OCI-LY7 (cell line): ENCODE measurements around the gene GATA3. TPM values are rescaled to one million over a fixed set of nuclear protein-coding genes. Genes with fewer than 3 reads are reported as not detected.

ENCODE experiments used
- BruUV-seq: library from RNA; stranded (reverse); fragments of 400-500 nt; replicated peaks from 2 replicates; lab custom pipeline; 2021; lab: Mats Ljungman, UMichigan
- CTCF ChIA-PET: fragments of 300-600 bp; sonication (Branson Sonifier 250); formaldehyde crosslinking; loops from one replicate; lab custom pipeline; 2022; ENCODE audit warnings: antibody characterized with exemption; ENCODE audit not compliant: unreplicated experiment; lab: Charles Lee
- POLR2A ChIA-PET: fragments of 300-600 bp; sonication (Branson Sonifier 250); formaldehyde crosslinking; loops from one replicate; lab custom pipeline; 2022; ENCODE audit warnings: antibody characterized with exemption; lab: Charles Lee
- DNase-seq: peaks from one replicate; pipeline ENCODE4 v3.0.0-alpha.2; 2015; ENCODE audit warnings: low spot score
- H2AFZ ChIP-seq: fragments of 200-600 bp; sonication (generic), shearing (Covaris generic); 2 replicates; pipeline ENCODE4 v1.6.1; 2014; ENCODE audit warnings: mild to moderate bottlenecking, antibody characterized with exemption, low read length, moderate library complexity
- H3K27ac ChIP-seq: fragments of 200-600 bp; sonication (generic); 2 replicates; pipeline ENCODE4 v1.5.1; 2014; ENCODE audit warnings: mixed run types, low read depth, mild to moderate bottlenecking, moderate library complexity, low read length, inconsistent platforms; ENCODE audit not compliant: poor library complexity, severe bottlenecking
- H3K36me3 ChIP-seq: fragments of 200-600 bp; sonication (generic); 2 replicates; pipeline ENCODE4 v1.6.1; 2014; ENCODE audit warnings: mild to moderate bottlenecking, antibody characterized with exemption, low read length, moderate library complexity, mixed read lengths; ENCODE audit not compliant: insufficient read depth
- H3K4me1 ChIP-seq: fragments of 200-600 bp; sonication (generic); 2 replicates; pipeline ENCODE4 v1.5.1; 2014; ENCODE audit warnings: mild to moderate bottlenecking, low read length; ENCODE audit not compliant: insufficient read depth, poor library complexity, severe bottlenecking
- H3K4me2 ChIP-seq: fragments of 200-600 bp; sonication (generic); 2 replicates; pipeline ENCODE4 v1.6.1; 2014; ENCODE audit warnings: mild to moderate bottlenecking, low read length
- H3K4me3 ChIP-seq: fragments of 200-600 bp; sonication (generic); 2 replicates; pipeline ENCODE4 v1.5.1; 2014; ENCODE audit warnings: mild to moderate bottlenecking, low read depth, low read length; ENCODE audit not compliant: poor library complexity, severe bottlenecking
- H3K79me2 ChIP-seq: fragments of 200-600 bp; sonication (generic); 2 replicates; pipeline ENCODE4 v1.6.1; 2016; ENCODE audit warnings: low read depth, mild to moderate bottlenecking, low read length, moderate library complexity, mixed read lengths; ENCODE audit not compliant: insufficient read depth
- H3K9me2 ChIP-seq: fragments of 200-600 bp; sonication (generic); 2 replicates; pipeline ENCODE4 v1.6.1; 2016; ENCODE audit warnings: mild to moderate bottlenecking, low read length, mixed read lengths; ENCODE audit not compliant: insufficient read depth
- H3K9me3 ChIP-seq: fragments of 200-600 bp; sonication (generic); 2 replicates; pipeline ENCODE4 v1.6.1; 2014; ENCODE audit warnings: mild to moderate bottlenecking, mixed run types, low read length, mixed read lengths
- H4K20me1 ChIP-seq: fragments of 200-600 bp; sonication (generic); 2 replicates; pipeline ENCODE4 v1.6.1; 2014; ENCODE audit warnings: mild to moderate bottlenecking, antibody characterized with exemption, low read length, moderate library complexity, mixed read lengths; ENCODE audit not compliant: insufficient read depth
- EZH2phosphoT487 ChIP-seq: fragments of 200-600 bp; sonication (generic); IDR thresholded peaks from 2 replicates; pipeline ENCODE4 v1.6.1; 2018; ENCODE audit warnings: low read depth, borderline replicate concordance, mild to moderate bottlenecking, mixed run types, antibody characterized with exemption, low read length, moderate library complexity, mixed read lengths
- intact Hi-C: fragments of 100-400 bp; cut with micrococcal nuclease; formaldehyde crosslinking; loops from one replicate; pipeline ENCODE4 v1.10.0; 2022; ENCODE audit not compliant: unreplicated experiment
- total RNA-seq, 2 experiments: library from RNA; depleted of rRNA in 1 of 2; stranded (reverse); fragments of >200 nt in 1 of 2; shearing (Covaris generic) in 1 of 2; gene quantifications; 2 replicates each; pipeline ENCODE4 v1.2.3, GENCODE V29; 2014 to 2022
- TF ChIP-seq, protein P1 (sequence below): fragments of 200-600 bp; sonication (generic); conservative IDR thresholded peaks from 2 replicates; pipeline ENCODE4 v1.5.1; 2014; ENCODE audit warnings: mild to moderate bottlenecking, antibody characterized with exemption, low read length, moderate library complexity, mixed read lengths

Gene GATA3
- total RNA-seq, 2 experiments from 2014 or later: not detected

DNA sequence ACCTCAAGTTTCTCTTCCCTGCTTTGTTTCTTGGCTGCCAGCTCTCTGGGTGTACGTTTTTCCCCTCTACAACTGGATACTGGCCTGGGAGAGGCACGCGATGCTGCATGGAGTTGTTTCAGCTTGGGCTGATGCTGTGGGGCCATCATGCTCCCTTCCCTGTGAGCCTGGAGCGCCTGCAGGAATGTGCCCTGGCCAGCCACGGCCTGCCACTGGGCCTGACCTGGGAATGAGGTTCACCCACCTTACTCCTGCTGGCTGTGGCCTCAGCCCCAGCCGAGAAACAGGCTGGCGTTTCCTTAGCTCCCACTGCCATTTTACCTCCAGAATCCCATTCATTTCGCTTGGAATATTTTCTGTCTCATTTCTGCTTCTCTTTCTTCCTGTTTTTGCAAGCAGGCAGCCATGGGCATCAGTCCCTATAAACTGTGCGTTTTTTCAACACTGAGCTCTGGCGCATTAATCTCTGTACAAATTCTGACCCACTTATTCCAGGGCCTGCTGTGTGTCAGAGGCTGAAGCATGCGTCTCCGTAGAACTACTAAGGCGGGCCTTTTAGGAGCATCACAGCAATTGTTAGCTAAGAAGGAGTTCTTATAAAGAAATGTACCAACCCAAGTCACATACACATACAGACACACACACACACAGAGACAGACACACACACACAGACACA lies 57.9 kb downstream of the GATA3 start:
- Histone ChIP-seq H3K9me3 (no peaks in the 10 kb centered on the region), H3K27ac (no peak overlapping the region), H3K4me2 (no peak overlapping the region), H3K36me3 (no peaks in the 10 kb centered on the region), H3K4me3 (no peak overlapping the region), H2AFZ (no peak overlapping the region), H3K79me2 (no peaks in the 10 kb centered on the region), H3K4me1 (no peaks in the 10 kb centered on the region), H4K20me1 (no peaks in the 10 kb centered on the region), H3K9me2 (no peaks in the 10 kb centered on the region)
- TF ChIP-seq EZH2phosphoT487: no peak
- TF ChIP-seq, protein P1, sequence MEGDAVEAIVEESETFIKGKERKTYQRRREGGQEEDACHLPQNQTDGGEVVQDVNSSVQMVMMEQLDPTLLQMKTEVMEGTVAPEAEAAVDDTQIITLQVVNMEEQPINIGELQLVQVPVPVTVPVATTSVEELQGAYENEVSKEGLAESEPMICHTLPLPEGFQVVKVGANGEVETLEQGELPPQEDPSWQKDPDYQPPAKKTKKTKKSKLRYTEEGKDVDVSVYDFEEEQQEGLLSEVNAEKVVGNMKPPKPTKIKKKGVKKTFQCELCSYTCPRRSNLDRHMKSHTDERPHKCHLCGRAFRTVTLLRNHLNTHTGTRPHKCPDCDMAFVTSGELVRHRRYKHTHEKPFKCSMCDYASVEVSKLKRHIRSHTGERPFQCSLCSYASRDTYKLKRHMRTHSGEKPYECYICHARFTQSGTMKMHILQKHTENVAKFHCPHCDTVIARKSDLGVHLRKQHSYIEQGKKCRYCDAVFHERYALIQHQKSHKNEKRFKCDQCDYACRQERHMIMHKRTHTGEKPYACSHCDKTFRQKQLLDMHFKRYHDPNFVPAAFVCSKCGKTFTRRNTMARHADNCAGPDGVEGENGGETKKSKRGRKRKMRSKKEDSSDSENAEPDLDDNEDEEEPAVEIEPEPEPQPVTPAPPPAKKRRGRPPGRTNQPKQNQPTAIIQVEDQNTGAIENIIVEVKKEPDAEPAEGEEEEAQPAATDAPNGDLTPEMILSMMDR: no peak
- ChIA-PET CTCF (no interaction called here), POLR2A (no interaction called here)
- no TSS peak for BruUV-seq
- intact Hi-C loops: no loop called here
- DNase-seq: no peak

DNA sequence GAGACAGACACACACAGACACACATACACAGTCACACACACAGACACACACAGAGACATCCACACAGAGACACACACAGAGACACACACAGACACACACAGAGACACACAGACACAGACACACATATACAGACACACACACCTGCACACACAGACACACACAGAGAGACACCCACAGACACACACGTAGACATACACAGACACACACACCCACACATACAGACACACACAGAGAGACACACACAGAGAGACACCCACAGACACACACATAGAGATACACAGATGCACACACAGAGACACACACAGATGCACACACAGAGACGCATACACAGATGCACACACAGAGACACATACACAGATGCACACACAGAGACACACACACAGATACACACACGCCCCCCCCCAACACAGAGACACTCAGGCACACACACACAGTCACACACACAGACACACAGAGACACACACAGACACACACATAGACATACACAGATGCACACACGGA lies 58.5 kb downstream of the GATA3 start:
- no peak overlapping the region for H3K27ac ChIP-seq
- no peaks in the 10 kb centered on the region for H4K20me1 ChIP-seq
- H3K36me3 ChIP-seq: no peaks in the 10 kb centered on the region
- no peaks in the 10 kb centered on the region for H3K9me3 ChIP-seq
- no peaks in the 10 kb centered on the region for H3K9me2 ChIP-seq
- ChIA-PET CTCF (no interaction called here), POLR2A (no interaction called here)
- TF ChIP-seq EZH2phosphoT487: no peak
- TF ChIP-seq, protein P1: no peak
- H3K4me3 ChIP-seq: no peak overlapping the region
- intact Hi-C loops: no loop called here
- H3K79me2 ChIP-seq: no peaks in the 10 kb centered on the region
- H3K4me2 ChIP-seq: no peak overlapping the region
- DNase-seq: no peak
- BruUV-seq: no TSS peak
- H2AFZ ChIP-seq: no peak overlapping the region
- no peaks in the 10 kb centered on the region for H3K4me1 ChIP-seq

DNA sequence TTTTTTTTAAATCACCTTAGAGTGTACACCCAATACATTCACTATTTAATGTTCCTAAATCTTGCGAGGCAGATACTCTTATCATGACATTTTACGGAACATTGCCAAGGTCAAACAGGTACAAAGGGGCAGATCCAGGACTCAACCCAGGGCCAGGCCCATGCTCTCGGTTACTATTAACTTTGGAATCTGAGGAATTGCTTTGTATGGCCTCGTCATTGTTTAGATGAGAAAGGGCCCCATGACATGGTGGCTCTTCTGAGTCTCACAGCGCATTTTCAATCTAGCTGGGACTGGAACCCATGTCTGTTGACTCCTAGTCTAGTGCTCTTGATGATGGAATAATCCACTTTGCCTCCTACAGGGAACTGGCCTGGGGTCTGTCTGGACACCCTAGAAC lies 59.1 kb downstream of the GATA3 start:
- ChIA-PET POLR2A (no interaction called here), CTCF (no interaction called here)
- Histone ChIP-seq H4K20me1 (no peaks in the 10 kb centered on the region), H3K79me2 (no peaks in the 10 kb centered on the region), H3K9me2 (no peaks in the 10 kb centered on the region), H2AFZ (no peak overlapping the region), H3K4me2 (no peak overlapping the region), H3K27ac (no peak overlapping the region), H3K9me3 (no peaks in the 10 kb centered on the region), H3K4me3 (no peak overlapping the region), H3K36me3 (no peaks in the 10 kb centered on the region), H3K4me1 (no peaks in the 10 kb centered on the region)
- no peak for DNase-seq
- TF ChIP-seq, protein P1: no peak
- TF ChIP-seq EZH2phosphoT487: no peak
- intact Hi-C loops: no loop called here
- no TSS peak for BruUV-seq
